K562 (cell line): ENCODE measurements around the gene CDYL2. TPM values are rescaled to one million over a fixed set of nuclear protein-coding genes. Genes with fewer than 3 reads are reported as not detected.

Source experiments
- ATAC-seq: fragments of 200-7000 bp; cut with Tn5 transposase; 3 replicates; pipeline ENCODE4 v1.9.1; 2020; ENCODE audit warnings: moderate library complexity
- BruUV-seq: library from RNA; stranded (reverse); fragments of 400-500 nt; replicated peaks from 2 replicates; lab custom pipeline; 2021; lab: Mats Ljungman, UMichigan
- CTCF ChIA-PET: fragments of 300-600 bp; formaldehyde crosslinking; extraction: SDS; loops from one replicate; lab custom pipeline; 2021; ENCODE audit warnings: low intra/inter-chr PET ratio; lab: Yijun Ruan, JAX
- POLR2A ChIA-PET: fragments of 300-600, 350-650 bp; sonication (Branson Sonifier 250); formaldehyde crosslinking; extraction: SDS; loops from one replicate; lab custom pipeline; 2021; ENCODE audit warnings: antibody characterized with exemption, inconsistent platforms; lab: Yijun Ruan, JAX
- DNase-seq, 4 experiments: peaks; one replicate each; pipeline versions ENCODE4 v3.0.0 to v3.0.0-alpha.2; 2011 to 2018; ENCODE audit warnings: low spot score in 3 of 4, mixed read lengths in 3 of 4; ENCODE audit errors: extremely low read depth in 1 of 4
- FAIRE-seq: peaks from 2 replicates; lab custom pipeline; 2011; peaks lifted over from hg19 to GRCh38; lab: Jason Lieb, UNC
- H2AFZ ChIP-seq: 2 replicates; pipeline ENCODE4 v1.6.0; 2011; ENCODE audit warnings: low read depth, low read length, control low read depth, inconsistent platforms
- H3K27ac ChIP-seq: fragments of 200-600 bp; 3 replicates; pipeline ENCODE4 v1.8.0; 2011; ENCODE audit warnings: low read depth, mild to moderate bottlenecking, control low read depth, inconsistent platforms, low read length, moderate library complexity, mixed read lengths; ENCODE audit errors: extremely low read depth
- H3K27me3 ChIP-seq, 2 experiments: fragments of 300-600 bp in 1 of 2; 2 replicates in 1 of 2; 3 replicates in 1 of 2; pipeline versions ENCODE4 v1.6.0 to v1.8.0; 2011; ENCODE audit warnings: inconsistent platforms in 2 of 2, low read length in 2 of 2, mild to moderate bottlenecking in 1 of 2, mixed read lengths in 1 of 2, moderate library complexity in 1 of 2; ENCODE audit not compliant: control insufficient read depth in 2 of 2, insufficient read depth in 2 of 2
- H3K36me3 ChIP-seq: fragments of 300-600 bp; 3 replicates; pipeline ENCODE4 v1.8.0; 2011; ENCODE audit warnings: mild to moderate bottlenecking, low read length, inconsistent platforms; ENCODE audit not compliant: control insufficient read depth, insufficient read depth
- H3K4me1 ChIP-seq, 2 experiments: fragments of 200-600 bp in 1 of 2; replicated peaks in 1 of 2; 2 replicates in 1 of 2; 3 replicates in 1 of 2; pipeline versions ENCODE4 v1.5.1 to v1.8.0; 2011; ENCODE audit warnings: inconsistent platforms in 2 of 2, low read length in 2 of 2, mild to moderate bottlenecking in 1 of 2, mixed read lengths in 1 of 2, moderate library complexity in 1 of 2; ENCODE audit not compliant: control insufficient read depth in 2 of 2, insufficient read depth in 2 of 2
- H3K4me2 ChIP-seq: 2 replicates; pipeline ENCODE4 v1.6.1; 2011; ENCODE audit warnings: low read length, control low read depth, inconsistent platforms, mixed read lengths; ENCODE audit not compliant: insufficient read depth
- H3K4me3 ChIP-seq: fragments of 200-600 bp; sonication (generic), shearing (Covaris generic); 2 replicates; pipeline ENCODE4 v1.5.1; 2016; ENCODE audit warnings: control low read depth, inconsistent platforms
- H3K79me2 ChIP-seq: fragments of 200-600 bp; 3 replicates; pipeline ENCODE4 v1.8.0; 2011; ENCODE audit warnings: low read length, inconsistent platforms; ENCODE audit not compliant: control insufficient read depth, insufficient read depth
- H3K9ac ChIP-seq, 2 experiments: 2 replicates each; pipeline versions ENCODE4 v1.6.0 to v1.6.1; 2011; ENCODE audit warnings: low read depth in 2 of 2, low read length in 2 of 2, control low read depth in 1 of 2, inconsistent platforms in 1 of 2, mild to moderate bottlenecking in 1 of 2, mixed read lengths in 1 of 2; ENCODE audit not compliant: insufficient read depth in 1 of 2
- H3K9me1 ChIP-seq: one replicate; pipeline ENCODE4 v1.6.0; 2011; ENCODE audit warnings: inconsistent platforms, mild to moderate bottlenecking, low read length, moderate library complexity; ENCODE audit not compliant: control insufficient read depth, insufficient read depth
- H3K9me3 ChIP-seq: replicated peaks from 2 replicates; pipeline ENCODE4 v1.5.1; 2011; ENCODE audit warnings: low read depth, low read length, inconsistent platforms; ENCODE audit not compliant: control insufficient read depth, insufficient read depth
- H4K20me1 ChIP-seq: replicated peaks from 2 replicates; pipeline ENCODE4 v1.6.1; 2011; ENCODE audit warnings: low read length, inconsistent platforms, mixed read lengths; ENCODE audit not compliant: control insufficient read depth, insufficient read depth
- NCOA2 ChIP-seq, 2 experiments: fragments of 450-650 bp; IDR thresholded peaks; 2 replicates each; pipeline ENCODE4 v1.6.1; 2018; ENCODE audit warnings: mild to moderate bottlenecking in 2 of 2, moderate library complexity in 1 of 2; ENCODE audit not compliant: partially characterized antibody in 2 of 2
- ZNF134 ChIP-seq: fragments of 250-450 bp; sonication (Bioruptor Pico); conservative IDR thresholded peaks from 2 replicates; pipeline ENCODE4 v1.4.0; 2020
- ZNF449 ChIP-seq: fragments of 250-450 bp; sonication (Bioruptor Pico); IDR thresholded peaks from 2 replicates; pipeline ENCODE4 v1.8.0; 2022; ENCODE audit warnings: moderate library complexity, mild to moderate bottlenecking, inconsistent platforms
- WGBS: fragments of 100-300 bp; shearing (Covaris generic); methylation state at CpG from one replicate; pipeline ENCODE4 v1.1.6; 2016; ENCODE audit warnings: low coverage, mixed read lengths; ENCODE audit not compliant: insufficient coverage; ENCODE audit errors: missing lambda C conversion rate; 5-methylcytosine and 5-hydroxymethylcytosine counted together
- in situ Hi-C: fragments of 300-500 bp; cut with MboI; formaldehyde crosslinking; loops from 4 replicates; pipeline ENCODE4 v1.15.0; 2018; ENCODE audit warnings: inconsistent platforms, mixed read lengths
- intact Hi-C: fragments of 100-400 bp; cut with micrococcal nuclease; formaldehyde crosslinking; loops from 2 replicates; pipeline ENCODE4 v1.14.2; 2022
- polyA plus RNA-seq, 8 experiments: library from polyadenylated mRNA; depleted of rRNA in 4 of 8; stranded (reverse) in 5 of 8; unstranded in 3 of 8; fragments of >200 nt; fragmentation: Nextera tagmentation in 2 of 8; fragmentation: Illumina TruSeq in 1 of 8; extraction: Ambion mirVana in 2 of 8; extraction: Trizol in 1 of 8; gene quantifications; 2 replicates each; pipeline versions ENCODE4 v1.2.1 to v1.2.3, GENCODE V29; 2011 to 2014; ENCODE audit warnings: inconsistent platforms in 1 of 8, missing spikeins in 1 of 8
- total RNA-seq, 7 experiments: library from RNA; depleted of rRNA in 6 of 7; stranded (reverse); fragments of >200 nt in 6 of 7; fragmentation: Illumina TruSeq in 2 of 7; extraction: Trizol in 2 of 7; gene quantifications; 2 replicates each; pipeline versions ENCODE4 v1.2.1 to v1.2.3, GENCODE V29; 2011 to 2021; ENCODE audit warnings: low replicate concordance in 1 of 7

Gene CDYL2
- total and polyA plus RNA-seq, 9 of the 15 experiments (the other 6 are each of a cell fraction or from before 2014, with no cell fraction given): under 0.01 to 0.04 (median 0.01) TPM; not detected in 6

DNA sequence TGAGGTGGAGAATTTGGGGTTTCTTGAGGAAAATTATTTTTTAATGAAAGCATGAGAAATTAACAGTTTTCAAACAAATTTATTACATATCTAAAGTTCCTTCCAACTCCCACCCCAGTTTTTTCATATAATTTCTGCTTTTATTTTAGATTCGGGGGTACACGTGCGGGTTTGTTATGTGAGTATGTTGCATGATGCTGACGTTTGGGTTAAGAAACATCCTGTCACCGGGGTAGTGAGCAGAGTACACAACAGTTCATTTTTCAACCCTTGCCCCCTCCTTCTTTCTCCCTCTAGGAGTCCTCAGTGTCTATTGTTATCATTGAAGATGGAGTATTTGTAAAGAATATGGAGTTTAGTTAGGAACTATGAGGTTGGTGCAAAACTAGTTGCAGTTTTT, 31.8 kb upstream of the CDYL2 start (continued):
- no peak for TF ChIP-seq ZNF449 (CRISPR knock-in tag)
- TF ChIP-seq, all 486 proteins: peak for 0

GRCh38 chr16:80831039-80831438, 26.6 kb upstream of the CDYL2 start:
- Histone ChIP-seq H4K20me1 (no peaks in the 10 kb centered on the region), H3K9me3 (no peaks in the 10 kb centered on the region), H3K27me3 (peaks cover 0 to 5% of the 10 kb centered on the region in 2 experiments; a peak in 1 of 5 replicates), H2AFZ (no peak overlapping the region), H3K9me1 (no peaks in the 10 kb centered on the region), H3K9ac (no peak overlapping the region), H3K4me2 (no peak overlapping the region), H3K4me1 (no peaks in the 10 kb centered on the region), H3K4me3 (no peak overlapping the region), H3K27ac (no peak overlapping the region), H3K36me3 (no peaks in the 10 kb centered on the region), H3K79me2 (no peaks in the 10 kb centered on the region)
- DNase-seq (no peak), FAIRE-seq (no peak), ATAC-seq (no peak)
- POLR2A ChIA-PET: interaction anchor here (0.7 to 1.3 kb wide), 2 partner anchors 96 to 245 kb away, joined by 3 read pairs; no protein-coding TSS in a partner anchor
- no TSS peak for BruUV-seq
- TF ChIP-seq NCOA2 (IDR thresholded peaks at IDR 0.05; ENCODE audit: partially characterized antibody in 2 of 2): no peak
- TF ChIP-seq ZNF134 (CRISPR knock-in tag): peak; percentile 70
- intact Hi-C loops: no loop called here
- CTCF ChIA-PET: no interaction called here
- in situ Hi-C loops: no loop called here
- WGBS: 0% methylated on average over 1 of the region's 1 CpG
